ENCODE measurements around the gene ADO. TPM values are rescaled to one million over a fixed set of nuclear protein-coding genes. Genes with fewer than 3 reads are reported as not detected.

Gene ADO
- total RNA-seq, 1 donor from 2014 or later = 16.7 TPM

GRCh38 chr10:62815381-62816075 lies 11.0 kb downstream of the ADO start:
- intact Hi-C loops (cut with micrococcal nuclease) = no loop called here
- DNase-seq (peak; percentile 40), ATAC-seq (no peak)

- intact Hi-C loops (cut with micrococcal nuclease) = no loop called here
- ATAC-seq (no peak), DNase-seq (no peak)
Observed at GRCh38 chr10:62816076-62816330, 11.5 kb downstream of the ADO start.

GRCh38 chr10:62816331-62817120 lies 12.0 kb downstream of the ADO start, which contains the start of gene EGR2:
Gene EGR2, minus strand, starts transcription at chr10:62816366. Its CDS starts 337 bp downstream, at chr10:62816029.
- intact Hi-C loops (cut with micrococcal nuclease) = no loop called here
- DNase-seq (peak; percentile 95), ATAC-seq (peak; percentile 86)

- intact Hi-C loops (cut with micrococcal nuclease) = no loop called here
- peak; percentile 64 for ATAC-seq
- peak; percentile 70 for DNase-seq
Observed at GRCh38 chr10:62817121-62817765, 12.7 kb downstream of the ADO start.

GRCh38 chr10:62817766-62818425 lies 13.4 kb downstream of the ADO start:
- DNase-seq (peak; percentile 87), ATAC-seq (peak; percentile 81)
- intact Hi-C loops (cut with micrococcal nuclease) = no loop called here

- no peak for ATAC-seq
- intact Hi-C loops (cut with micrococcal nuclease) = no loop called here
- peak; percentile 62 for DNase-seq
Observed at GRCh38 chr10:62818426-62819011, 14.0 kb downstream of the ADO start.

- DNase-seq (no peak), ATAC-seq (no peak)
- intact Hi-C loops (cut with micrococcal nuclease) = no loop called here
Observed at GRCh38 chr10:62819141-62819920, 14.8 kb downstream of the ADO start.

GRCh38 chr10:62820586-62820985 lies 16.1 kb downstream of the ADO start:
- DNase-seq (no peak), ATAC-seq (no peak)
- intact Hi-C loops (cut with micrococcal nuclease) = loop anchor here (10.0 kb wide), 1 partner anchor 206 kb away; no protein-coding TSS in a partner anchor

GRCh38 chr10:62826273-62826672 lies 21.8 kb downstream of the ADO start:
- intact Hi-C loops (cut with micrococcal nuclease) = loop anchor here (10.0 kb wide), 1 partner anchor 211 kb away; no protein-coding TSS in a partner anchor
- no peak for ATAC-seq
- no peak for DNase-seq

GRCh38 chr10:62829622-62830021 lies 25.1 kb downstream of the ADO start:
- ATAC-seq = no peak
- no peak for DNase-seq
- intact Hi-C loops (cut with micrococcal nuclease) = loop anchor here (10.0 kb wide), 1 partner anchor 215 kb away; no protein-coding TSS in a partner anchor

GRCh38 chr10:62830679-62831078 lies 26.2 kb downstream of the ADO start:
- no peak for DNase-seq
- intact Hi-C loops (cut with micrococcal nuclease) = no loop called here
- ATAC-seq = no peak

- no peak for ATAC-seq
- intact Hi-C loops (cut with micrococcal nuclease) = no loop called here
- DNase-seq = no peak
Observed at GRCh38 chr10:62831346-62831745, 26.8 kb downstream of the ADO start.

GRCh38 chr10:62839590-62839989 lies 35.1 kb downstream of the ADO start:
- intact Hi-C loops (cut with micrococcal nuclease) = no loop called here

GRCh38 chr10:62842983-62843382 lies 38.5 kb downstream of the ADO start:
- intact Hi-C loops (cut with micrococcal nuclease) = no loop called here
- DNase-seq (no peak), ATAC-seq (no peak)

More at GRCh38 chr10:62839590-62839989, 35.1 kb downstream of the ADO start:
- DNase-seq (no peak), ATAC-seq (no peak)

GRCh38 chr10:62843600-62843999 lies 39.1 kb downstream of the ADO start:
- ATAC-seq = no peak
- intact Hi-C loops (cut with micrococcal nuclease) = no loop called here

GRCh38 chr10:62844280-62845011 lies 39.9 kb downstream of the ADO start:
- DNase-seq (no peak), ATAC-seq (no peak)
- intact Hi-C loops (cut with micrococcal nuclease) = no loop called here

More at GRCh38 chr10:62843600-62843999, 39.1 kb downstream of the ADO start:
- no peak for DNase-seq

GRCh38 chr10:62847433-62847832 lies 42.9 kb downstream of the ADO start:
- no peak for ATAC-seq
- DNase-seq = no peak
- intact Hi-C loops (cut with micrococcal nuclease) = no loop called here

GRCh38 chr10:62850646-62851045 lies 46.1 kb downstream of the ADO start:
- DNase-seq = no peak
- no peak for ATAC-seq
- intact Hi-C loops (cut with micrococcal nuclease) = no loop called here
